Common myeloid progenitor, CD34-positive (primary cell): ENCODE results near the gene BCL2L14.

ENCODE experiments used
- CTCF ChIA-PET: fragments of 350-600 bp; sonication (Branson Sonifier 250); formaldehyde crosslinking; loops from one replicate; lab custom pipeline; 2021; ENCODE audit warnings: antibody characterized with exemption; lab: Charles Lee
- POLR2A ChIA-PET: fragments of 350-600 bp; sonication (Branson Sonifier 250); formaldehyde crosslinking; loops from one replicate; lab custom pipeline; 2021; ENCODE audit warnings: antibody characterized with exemption; lab: Charles Lee
- DNase-seq, 3 donors: peaks; one replicate each; pipeline versions ENCODE4 v3.0.0 to v3.0.0-alpha.2; 2013
- H3K27ac ChIP-seq, 2 experiments: 1 replicate in 1 of 2; 2 replicates in 1 of 2; pipeline ENCODE4 v1.7.0; 2013; ENCODE audit warnings: inconsistent platforms in 2 of 2, low read length in 2 of 2, mild to moderate bottlenecking in 2 of 2, low read depth in 1 of 2, moderate library complexity in 1 of 2; ENCODE audit not compliant: severe bottlenecking in 2 of 2, insufficient read depth in 1 of 2, poor library complexity in 1 of 2
- H3K27me3 ChIP-seq, 5 experiments: replicated peaks in 2 of 5; 1 replicate in 3 of 5; 2 replicates in 2 of 5; pipeline versions ENCODE4 v1.6.1 to v1.7.0; 2013; ENCODE audit warnings: low read length in 4 of 5, mild to moderate bottlenecking in 2 of 5, moderate library complexity in 2 of 5, inconsistent platforms in 1 of 5; ENCODE audit not compliant: insufficient read depth in 5 of 5, control insufficient read depth in 4 of 5
- H3K36me3 ChIP-seq, 4 experiments: 1 replicate in 2 of 4; 2 replicates in 2 of 4; pipeline versions ENCODE4 v1.6.1 to v1.7.0; 2013; ENCODE audit warnings: low read length in 3 of 4, control low read depth in 1 of 4, mild to moderate bottlenecking in 1 of 4; ENCODE audit not compliant: control insufficient read depth in 4 of 4, insufficient read depth in 4 of 4
- H3K4me1 ChIP-seq, 4 experiments: 1 replicate in 3 of 4; 2 replicates in 1 of 4; pipeline versions ENCODE4 v1.6.1 to v1.7.1; 2013; ENCODE audit warnings: low read length in 3 of 4, mild to moderate bottlenecking in 3 of 4, control low read depth in 1 of 4, inconsistent platforms in 1 of 4, moderate library complexity in 1 of 4; ENCODE audit not compliant: control insufficient read depth in 4 of 4, insufficient read depth in 4 of 4; ENCODE audit errors: control extremely low read depth in 1 of 4
- H3K4me3 ChIP-seq, 7 experiments: 1 replicate in 4 of 7; 2 replicates in 3 of 7; pipeline versions ENCODE4 v1.5.1 to v1.7.0; 2013; ENCODE audit warnings: mild to moderate bottlenecking in 7 of 7, low read length in 6 of 7, moderate library complexity in 6 of 7, inconsistent platforms in 2 of 7, low read depth in 2 of 7, control low read depth in 1 of 7; ENCODE audit not compliant: insufficient read depth in 4 of 7, control insufficient read depth in 1 of 7; ENCODE audit errors: extremely low read depth in 1 of 7
- H3K9me3 ChIP-seq, 5 experiments: 1 replicate in 4 of 5; 2 replicates in 1 of 5; pipeline versions ENCODE4 v1.6.1 to v1.7.1; 2013; ENCODE audit warnings: low read length in 4 of 5, mild to moderate bottlenecking in 2 of 5, inconsistent platforms in 1 of 5, low read depth in 1 of 5, moderate library complexity in 1 of 5; ENCODE audit not compliant: control insufficient read depth in 4 of 5, insufficient read depth in 2 of 5; ENCODE audit errors: control extremely low read depth in 1 of 5
- WGBS: methylation state at CpG from one replicate; pipeline ENCODE4 v1.1.5; 2013; ENCODE audit not compliant: insufficient coverage; 5-methylcytosine and 5-hydroxymethylcytosine counted together

Gene BCL2L14

DNA sequence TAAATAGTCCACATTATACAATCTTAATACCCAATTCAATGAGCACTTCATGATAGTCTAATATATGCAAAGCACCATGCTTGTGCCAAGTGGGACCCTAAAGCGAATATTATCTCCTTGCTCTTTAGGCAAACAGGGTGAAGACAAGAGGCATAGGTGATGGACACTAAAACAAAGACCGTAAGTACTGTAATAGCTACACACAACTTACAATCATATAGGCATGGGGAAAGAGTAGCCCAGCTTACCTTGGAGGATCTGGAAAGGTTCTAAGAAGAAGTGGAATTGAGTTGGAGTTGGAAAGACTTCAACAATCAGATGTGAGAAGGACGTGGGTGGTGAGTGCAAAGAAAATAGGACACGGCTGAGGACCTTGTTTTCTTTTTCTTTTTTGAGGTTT is 19.1 kb upstream of the BCL2L14 start:
- no peak overlapping the region for H3K27ac ChIP-seq
- H3K9me3 ChIP-seq, result no peaks in the 10 kb centered on the region
- POLR2A ChIA-PET, result no interaction called here
- H3K27me3 ChIP-seq, result no peaks in the 10 kb centered on the region
- no peak for DNase-seq
- no peaks in the 10 kb centered on the region for H3K4me1 ChIP-seq
- CTCF ChIA-PET, result no interaction called here
- no CpG with 5 or more reads among the region's 4 CpGs for WGBS
- H3K36me3 ChIP-seq, result no peaks in the 10 kb centered on the region
- no peak overlapping the region for H3K4me3 ChIP-seq

DNA sequence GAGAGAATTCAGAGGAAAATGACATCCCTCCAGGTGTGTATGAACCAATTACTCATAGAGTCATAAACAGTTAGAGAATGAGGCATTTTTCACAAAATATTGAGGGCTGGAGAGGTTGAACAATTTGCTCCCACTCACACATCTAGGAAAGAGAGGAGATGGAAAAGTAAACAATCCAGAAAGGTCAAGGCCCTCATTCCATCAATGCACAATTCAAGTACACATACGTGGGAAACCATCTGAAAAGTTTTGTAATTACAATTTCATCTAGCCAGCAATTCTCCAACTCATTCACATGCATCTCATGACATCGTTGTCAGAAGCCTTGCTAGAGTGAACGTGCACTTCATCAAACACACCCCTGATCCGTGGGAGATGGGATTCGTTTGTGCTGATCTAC is 15.7 kb upstream of the BCL2L14 start:
- Histone ChIP-seq H3K36me3 (no peaks in the 10 kb centered on the region), H3K27ac (no peak overlapping the region), H3K4me1 (no peaks in the 10 kb centered on the region), H3K27me3 (no peaks in the 10 kb centered on the region), H3K9me3 (no peaks in the 10 kb centered on the region), H3K4me3 (no peak overlapping the region)
- no peak for DNase-seq
- CTCF ChIA-PET, result no interaction called here
- WGBS, result 100% methylated on average over 2 of the region's 5 CpGs
- POLR2A ChIA-PET, result no interaction called here

DNA sequence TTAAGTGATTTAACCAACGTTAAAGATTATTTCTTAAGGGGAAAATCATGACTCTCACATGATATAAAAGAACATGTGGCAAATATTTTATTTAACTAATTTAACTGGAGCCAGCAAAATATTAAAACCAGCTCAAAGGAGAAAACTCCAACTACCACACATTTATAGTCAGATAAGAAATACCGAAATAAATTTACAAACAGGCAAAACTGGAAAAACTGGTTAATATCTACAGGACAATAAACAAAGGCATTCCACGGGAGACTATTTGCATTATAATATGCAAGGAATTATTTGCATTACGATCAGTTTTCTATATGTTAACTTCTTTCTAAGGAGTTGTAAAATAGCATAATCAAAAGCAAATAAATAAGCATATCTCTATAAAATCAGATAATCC is 13.8 kb upstream of the BCL2L14 start:
- Histone ChIP-seq H3K4me3 (no peak overlapping the region), H3K9me3 (no peaks in the 10 kb centered on the region), H3K4me1 (no peaks in the 10 kb centered on the region), H3K36me3 (no peaks in the 10 kb centered on the region), H3K27ac (no peak overlapping the region), H3K27me3 (no peaks in the 10 kb centered on the region)
- POLR2A ChIA-PET, result no interaction called here
- CTCF ChIA-PET, result no interaction called here
- no CpG with 5 or more reads among the region's 4 CpGs for WGBS
- no peak for DNase-seq

DNA sequence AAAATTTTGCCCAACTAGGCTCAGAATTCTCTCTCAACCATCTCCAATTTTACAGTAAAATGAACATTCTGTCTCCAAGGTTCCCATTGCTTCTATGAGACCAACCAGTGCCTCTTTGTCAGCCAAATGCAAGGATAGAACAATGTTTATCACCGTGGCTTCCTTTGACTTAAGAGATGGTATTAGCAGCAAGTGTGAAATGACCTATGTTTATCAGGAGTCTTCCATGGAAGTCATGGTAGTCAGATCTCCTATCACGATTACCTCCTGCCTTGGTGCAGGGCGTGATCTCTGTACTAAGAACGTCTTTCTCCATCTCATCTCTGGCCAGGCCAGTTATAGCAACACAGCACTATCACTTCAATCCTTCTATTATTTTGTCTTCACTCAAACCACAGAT is 6.1 kb upstream of the BCL2L14 start:
- H3K27me3 ChIP-seq, result no peaks in the 10 kb centered on the region
- H3K36me3 ChIP-seq, result no peaks in the 10 kb centered on the region
- POLR2A ChIA-PET, result no interaction called here
- no peaks in the 10 kb centered on the region for H3K4me1 ChIP-seq
- CTCF ChIA-PET, result no interaction called here
- no peak overlapping the region for H3K4me3 ChIP-seq
- no peak for DNase-seq
- no peaks in the 10 kb centered on the region for H3K9me3 ChIP-seq
- WGBS, result 100% methylated on average over 1 of the region's 4 CpGs
- H3K27ac ChIP-seq, result no peak overlapping the region

DNA sequence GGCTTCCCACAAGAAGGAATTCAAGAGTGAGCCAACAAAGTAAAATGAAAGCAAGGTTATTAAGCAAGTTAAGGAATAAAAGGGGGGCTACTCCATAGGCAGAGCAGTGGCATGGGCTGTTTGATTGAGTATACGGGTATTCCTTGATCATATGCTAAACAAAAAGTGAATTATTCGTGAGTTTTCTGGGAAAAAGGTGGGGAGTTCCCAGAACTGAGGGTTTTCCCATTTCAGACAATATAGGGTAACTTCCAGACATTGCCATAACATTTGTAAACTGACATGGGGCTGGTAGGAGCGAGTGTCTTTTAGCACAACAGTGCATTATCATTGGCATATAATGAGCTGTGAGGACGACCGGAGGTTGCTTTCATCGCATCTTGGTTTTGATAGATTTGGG is 2.0 kb upstream of the BCL2L14 start:
- no peak for DNase-seq
- Histone ChIP-seq H3K36me3 (no peaks in the 10 kb centered on the region), H3K9me3 (no peaks in the 10 kb centered on the region), H3K27me3 (no peaks in the 10 kb centered on the region), H3K4me3 (no peak overlapping the region), H3K27ac (no peak overlapping the region), H3K4me1 (peaks cover 0 to 15% (median 5%) of the 10 kb centered on the region in 4 experiments)
- ChIA-PET CTCF (interaction anchor here (0.7 kb wide), 1 partner anchor 8 kb away, joined by 3 read pairs; no protein-coding TSS in a partner anchor), POLR2A (interaction anchor here (0.6 kb wide), 1 partner anchor 1223 kb away, joined by 4 read pairs; no protein-coding TSS in a partner anchor)
- 100% methylated on average over 5 of the region's 6 CpGs for whole genome bisulfite sequencing

DNA sequence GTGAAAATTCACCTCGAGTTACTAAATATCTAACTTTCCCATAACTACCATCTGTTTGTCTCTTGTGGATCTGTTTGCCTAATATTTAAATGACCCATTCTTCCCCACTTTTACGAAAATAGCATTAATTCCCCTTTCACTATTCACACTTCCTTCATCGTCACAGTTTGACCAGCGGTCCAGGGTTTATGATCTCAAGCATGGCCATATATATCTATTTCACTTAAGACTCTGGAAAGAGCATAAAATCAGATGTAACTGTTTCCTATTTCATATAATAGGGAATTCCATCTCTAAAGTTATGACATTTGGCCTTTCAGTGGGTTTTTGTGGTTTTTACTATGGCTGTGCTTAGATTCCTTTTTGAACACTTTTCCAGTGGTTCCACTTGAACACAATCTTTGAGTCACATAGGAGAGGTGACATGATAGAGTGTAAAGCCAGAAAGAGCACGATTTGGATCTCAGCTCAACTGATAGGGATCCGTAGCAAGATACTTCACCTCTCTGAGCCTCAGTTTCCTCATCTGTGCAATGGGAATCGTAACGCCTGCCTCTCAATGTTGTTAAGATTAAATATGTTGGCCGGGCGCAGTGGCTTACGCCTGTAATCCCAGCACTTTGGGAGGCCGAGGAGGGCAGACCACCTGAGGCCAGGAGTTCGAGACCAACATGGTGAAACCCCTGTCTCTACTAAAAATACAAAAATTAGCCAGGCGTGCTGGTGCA is 754 bp upstream of the BCL2L14 start:
- ChIA-PET POLR2A (no interaction called here), CTCF (no interaction called here)
- no peaks in the 10 kb centered on the region for H3K27me3 ChIP-seq
- no peaks in the 10 kb centered on the region for H3K9me3 ChIP-seq
- peaks cover 0 to 15% (median 5%) of the 10 kb centered on the region in 4 experiments for H3K4me1 ChIP-seq
- H3K27ac ChIP-seq, result no peak overlapping the region
- no peak overlapping the region for H3K4me3 ChIP-seq
- DNase-seq, result no peak
- no peaks in the 10 kb centered on the region for H3K36me3 ChIP-seq
- WGBS, result over 99% methylated on average over 13 of the region's 14 CpGs

DNA sequence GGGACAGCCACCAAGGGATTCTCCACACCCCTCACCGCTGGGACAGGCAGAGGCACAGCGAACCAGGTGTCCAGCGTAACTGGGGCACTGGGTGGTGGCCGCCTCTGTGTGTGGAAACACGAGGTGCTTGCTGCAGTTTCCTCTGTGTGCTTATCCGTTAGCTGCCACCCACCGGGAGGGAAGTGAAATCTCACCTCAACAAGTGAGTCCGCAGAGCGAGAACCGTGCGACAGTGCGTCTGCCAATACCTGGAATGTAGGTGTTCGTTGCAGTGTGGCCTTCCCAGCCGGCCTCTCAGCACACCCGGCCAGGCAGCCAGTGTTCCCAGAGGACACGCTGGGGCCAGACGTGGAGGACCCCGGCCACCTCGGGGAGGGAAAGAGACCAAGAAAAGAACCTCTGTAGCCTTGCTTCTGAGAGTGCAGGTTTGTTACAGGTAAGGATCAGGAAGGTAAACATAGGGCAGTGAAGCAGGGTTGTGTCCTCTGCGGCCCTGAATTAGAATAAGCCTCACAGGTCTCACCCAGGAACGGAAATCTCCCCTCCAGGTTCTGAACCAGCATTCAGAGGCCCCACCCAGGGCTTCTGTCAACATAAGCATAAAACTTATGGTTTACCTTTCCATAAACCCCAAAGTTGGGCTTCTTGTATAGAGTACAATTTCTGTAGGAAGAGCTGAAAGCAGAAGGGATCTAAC is 1.5 kb downstream of the BCL2L14 start:
- H3K9me3 ChIP-seq, result no peaks in the 10 kb centered on the region
- H3K4me1 ChIP-seq, result peaks cover 0 to 15% (median 5%) of the 10 kb centered on the region in 4 experiments
- POLR2A ChIA-PET, result no interaction called here
- H3K4me3 ChIP-seq, result peak overlapping the region in 1 of 7 experiments; percentile 24
- peak; percentile 22 to 53 (median 40) for DNase-seq
- H3K27ac ChIP-seq, result no peak overlapping the region
- CTCF ChIA-PET, result interaction anchor here (0.8 kb wide), 1 partner anchor 28 kb away, joined by 3 read pairs; no protein-coding TSS in a partner anchor
- WGBS, result 37% methylated on average over 19 of the region's 21 CpGs
- no peaks in the 10 kb centered on the region for H3K36me3 ChIP-seq
- H3K27me3 ChIP-seq, result no peaks in the 10 kb centered on the region
